ENCODE measurements around the gene MRI1.

MRI1 gene

DNA sequence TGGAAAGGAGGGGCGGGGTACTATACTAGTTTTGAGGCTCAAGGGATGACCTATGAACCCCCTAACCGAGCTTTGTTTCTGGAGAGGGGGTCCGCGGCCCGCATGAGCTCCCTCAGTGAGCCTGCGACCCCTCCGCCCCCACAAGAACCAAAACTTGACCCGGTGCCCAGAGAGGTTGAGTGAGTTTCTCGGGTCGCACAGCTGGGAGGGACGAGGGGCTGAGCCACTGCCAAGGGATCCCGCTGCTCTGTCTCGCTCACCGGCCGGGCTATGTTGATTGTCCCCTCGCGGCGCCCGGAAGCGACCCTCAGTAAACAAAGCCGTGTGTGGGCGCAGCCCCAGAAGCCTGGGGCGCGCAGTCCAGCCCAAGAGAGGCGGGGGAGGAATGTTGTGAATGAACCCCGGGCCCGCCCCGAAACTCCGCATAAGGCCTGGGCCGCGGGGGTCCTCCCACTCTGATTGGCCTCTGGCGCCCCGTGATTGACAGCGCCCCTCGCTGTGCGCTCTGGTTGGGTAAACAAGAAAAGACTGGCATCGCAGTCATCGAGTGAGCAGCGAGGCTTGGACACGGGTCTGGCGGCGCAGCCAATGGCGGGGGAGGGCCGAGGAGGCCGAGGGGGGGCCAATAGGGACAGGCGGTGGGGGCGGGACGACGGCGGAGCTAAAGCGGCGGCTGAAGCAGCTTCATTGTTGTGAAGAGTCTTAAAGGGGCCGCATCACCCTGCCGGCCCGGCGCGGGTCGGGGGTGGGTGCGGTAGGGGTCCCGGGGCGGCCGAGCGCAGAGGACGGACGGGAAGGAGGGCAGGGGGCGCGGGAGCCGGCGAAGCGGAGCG lies 30.7 kb downstream of the MRI1 start, which contains the start of gene ZSWIM4:
Gene ZSWIM4, plus strand, starts transcription at position 687 of the 833 bp plus-strand sequence. CDS start 206 bp downstream, outside the sequence.
- DNase-seq (ENCODE audit: low read depth), result peak; percentile 100

DNA sequence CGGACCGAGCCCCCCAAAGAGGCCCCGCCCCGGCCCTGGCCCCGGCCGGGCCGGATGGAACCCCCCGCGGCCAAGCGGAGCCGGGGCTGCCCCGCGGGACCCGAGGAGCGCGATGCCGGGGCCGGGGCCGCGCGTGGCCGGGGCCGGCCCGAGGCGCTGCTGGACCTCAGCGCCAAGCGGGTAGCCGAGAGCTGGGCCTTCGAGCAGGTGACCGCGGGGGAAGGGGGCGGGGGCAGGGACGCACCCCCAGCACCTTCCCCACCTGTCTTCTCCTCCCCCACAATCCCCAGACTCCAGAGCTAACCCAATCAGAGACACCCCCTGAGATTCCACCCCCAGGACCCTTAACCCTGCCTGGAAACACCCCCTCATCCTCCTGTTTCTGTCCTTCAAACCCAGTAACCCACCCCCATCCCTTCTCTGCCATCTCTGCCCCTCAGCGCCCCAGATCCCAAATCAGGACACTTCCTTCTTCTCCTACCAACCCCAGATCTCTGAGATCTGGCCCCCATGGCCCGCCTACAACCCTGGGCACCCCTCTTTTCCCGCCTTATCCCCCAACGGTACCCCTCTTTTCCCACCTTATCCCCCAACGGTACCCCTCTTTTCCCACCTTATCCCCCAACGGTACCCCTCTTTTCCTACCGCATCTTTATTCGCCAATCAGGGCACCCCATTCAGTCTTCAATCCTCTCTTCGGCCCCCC lies 31.4 kb downstream of the MRI1 start:
- peak; percentile 33 for DNase-seq (ENCODE audit: low read depth)

DNA sequence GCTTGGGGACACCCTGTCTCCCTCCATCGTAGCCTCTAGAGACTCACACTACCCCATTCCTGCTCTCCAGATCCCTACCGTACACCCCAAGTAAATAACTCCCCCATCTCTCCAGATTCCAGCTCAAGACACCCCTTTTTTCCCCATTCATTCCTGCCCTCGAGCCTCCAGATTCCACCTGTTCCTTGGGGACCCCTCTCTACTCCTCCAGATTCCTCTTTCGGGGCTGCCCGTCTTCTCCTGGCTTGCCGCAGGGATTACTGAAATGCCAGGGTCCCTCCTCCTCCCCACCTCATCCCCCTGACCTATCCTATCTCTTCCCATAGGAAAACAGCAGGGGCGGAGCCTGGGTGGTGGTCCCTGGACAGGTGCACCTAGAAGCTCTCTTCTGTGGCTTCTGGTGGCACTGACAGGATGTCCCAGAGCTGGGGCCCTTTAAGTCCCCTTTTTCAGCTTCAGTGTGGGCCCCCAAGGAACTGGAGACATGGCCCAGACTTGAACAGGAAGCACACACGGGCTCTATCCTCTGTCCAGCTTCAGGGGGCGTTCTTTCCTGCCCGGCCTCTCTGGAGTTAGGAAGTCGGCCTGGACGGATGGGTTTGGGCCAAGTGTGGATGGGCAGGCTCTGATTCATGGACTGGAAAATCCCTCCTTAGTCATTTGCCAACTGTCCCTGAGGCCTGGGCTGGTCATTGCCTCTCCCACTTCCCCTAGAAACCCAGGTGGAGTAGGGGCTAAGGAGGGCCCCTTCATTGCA lies 32.2 kb downstream of the MRI1 start:
- DNase-seq (ENCODE audit: low read depth), result peak; percentile 98

DNA sequence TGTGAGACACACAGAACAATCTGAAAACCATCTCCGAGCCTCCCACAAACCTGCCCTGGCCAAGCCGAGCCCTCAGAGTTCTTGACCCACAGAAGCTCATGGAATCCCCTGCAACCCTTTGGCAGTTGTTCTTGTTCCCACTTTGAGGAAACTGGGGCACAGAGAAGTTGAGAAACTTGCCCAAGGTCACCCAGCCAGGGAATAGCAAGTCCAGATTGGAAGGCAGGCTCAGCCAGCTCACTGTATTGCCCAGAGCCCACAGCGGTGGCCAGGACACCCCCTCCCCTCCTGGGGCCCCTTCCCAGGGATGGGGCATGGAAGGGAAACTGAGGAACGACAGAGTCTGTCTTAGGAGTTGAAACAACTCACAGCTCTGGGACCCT lies 32.7 kb downstream of the MRI1 start:
- DNase-seq (ENCODE audit: low read depth), result no peak

DNA sequence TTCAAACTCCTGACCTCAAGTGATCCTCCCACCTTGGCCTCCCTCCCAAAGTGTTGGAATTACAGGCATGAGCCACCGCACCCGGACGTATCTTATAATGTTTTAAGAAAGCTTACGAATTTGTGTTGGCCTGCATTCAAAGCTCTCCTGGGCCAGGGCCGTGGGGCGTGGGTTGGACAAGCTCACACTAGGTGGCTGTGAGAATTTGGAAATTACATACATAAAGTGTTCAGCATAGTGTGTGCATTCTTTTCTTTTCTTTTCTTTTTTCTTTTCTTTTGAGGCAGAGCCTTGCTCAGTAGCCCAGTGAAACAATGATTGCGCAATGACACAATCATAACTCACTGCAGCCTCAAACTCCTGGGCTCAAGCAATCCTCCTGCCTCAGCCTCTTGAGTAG lies 33.5 kb downstream of the MRI1 start:
- peak; percentile 85 for DNase-seq (ENCODE audit: low read depth)

DNA sequence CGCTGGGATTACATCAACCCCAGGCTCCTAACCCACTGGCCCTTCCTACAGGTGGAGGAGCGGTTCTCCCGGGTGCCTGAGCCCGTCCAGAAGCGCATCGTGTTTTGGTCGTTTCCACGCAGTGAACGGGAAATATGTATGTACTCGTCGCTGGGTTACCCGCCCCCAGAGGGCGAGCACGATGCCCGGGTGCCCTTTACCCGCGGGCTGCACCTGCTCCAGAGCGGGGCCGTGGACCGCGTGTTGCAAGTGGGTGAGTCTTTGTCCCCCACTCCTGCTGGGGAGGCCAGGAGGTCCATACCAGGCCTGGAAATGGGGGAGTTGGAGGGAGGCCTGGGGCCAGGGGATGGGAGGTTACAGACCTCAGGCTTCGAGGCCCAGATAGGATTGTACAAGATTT lies 35.3 kb downstream of the MRI1 start:
- DNase-seq (ENCODE audit: low read depth), result no peak

DNA sequence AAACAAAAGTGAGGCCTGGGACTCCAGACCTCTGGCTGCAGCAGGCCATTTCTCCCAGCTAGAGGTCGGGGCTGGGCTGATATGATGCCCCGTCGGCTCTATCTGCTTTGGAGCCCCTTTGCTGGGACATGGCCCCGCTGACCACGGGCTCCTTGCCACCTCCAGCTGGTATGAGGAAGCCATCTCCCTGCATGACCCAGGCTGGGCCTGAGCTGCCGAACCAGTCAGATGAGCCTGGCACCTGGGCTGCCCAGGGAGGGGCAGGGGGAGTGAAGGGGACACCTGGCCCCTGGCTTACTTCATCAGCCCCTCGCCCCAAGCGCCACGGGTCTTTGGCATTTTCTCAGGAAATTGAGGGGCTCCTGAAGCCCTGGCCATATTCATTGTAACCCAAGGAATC lies 38.7 kb downstream of the MRI1 start:
- no peak for DNase-seq (ENCODE audit: low read depth)

DNA sequence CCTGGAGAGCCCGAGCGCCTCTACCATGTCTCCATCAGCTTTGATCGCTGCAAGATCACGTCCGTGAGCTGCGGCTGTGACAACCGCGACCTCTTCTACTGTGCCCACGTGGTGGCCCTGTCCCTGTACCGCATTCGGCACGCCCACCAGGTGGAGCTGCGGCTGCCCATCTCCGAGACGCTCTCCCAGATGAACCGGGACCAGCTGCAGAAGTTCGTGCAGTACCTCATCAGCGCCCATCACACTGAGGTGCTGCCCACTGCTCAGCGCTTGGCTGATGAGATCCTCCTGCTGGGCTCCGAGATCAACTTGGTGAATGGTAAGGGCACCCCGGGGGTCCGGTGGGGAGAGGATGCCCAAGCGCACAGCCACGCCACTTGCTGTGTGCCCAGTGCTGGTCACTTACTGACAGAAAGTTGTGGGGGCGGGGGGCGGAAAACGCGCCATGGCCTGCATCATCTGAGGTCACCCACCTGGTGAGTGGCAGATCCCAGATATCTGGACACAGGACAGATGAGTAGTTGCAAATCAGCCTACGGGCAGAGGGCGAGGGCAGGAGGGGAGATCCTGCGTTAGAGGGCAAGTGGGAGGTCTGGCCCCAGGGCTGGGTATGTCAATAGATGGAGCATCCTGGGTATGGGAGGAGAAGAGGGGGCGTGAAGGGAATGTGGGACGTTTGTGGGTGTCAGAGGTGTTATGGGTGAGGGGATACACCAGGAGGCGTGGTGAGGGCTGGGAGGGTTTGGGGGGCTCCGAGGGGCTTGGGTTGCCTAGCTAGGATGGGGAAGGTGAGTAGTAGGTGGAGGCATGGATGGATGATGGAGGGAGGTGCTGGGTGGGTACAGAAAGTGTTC lies 40.7 kb downstream of the MRI1 start:
- no peak for DNase-seq (ENCODE audit: low read depth)

DNA sequence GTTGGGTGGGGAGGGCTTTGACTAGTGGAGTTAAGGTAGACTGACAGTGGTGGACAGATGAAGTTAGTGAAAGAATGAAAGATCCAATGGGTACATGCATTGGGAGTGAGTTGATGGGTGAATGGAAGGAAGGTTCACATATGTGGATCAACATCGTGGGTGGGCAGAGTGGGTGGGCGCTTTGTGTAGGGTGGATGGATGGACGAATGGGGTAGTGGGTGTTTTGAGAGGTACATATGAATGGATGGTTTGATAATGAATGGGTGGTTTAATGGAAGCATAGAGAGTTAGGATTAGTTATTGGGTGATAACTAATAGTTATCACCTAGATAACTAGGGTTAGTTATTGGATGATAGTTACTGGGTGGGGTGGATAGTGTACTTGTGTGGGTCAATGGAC lies 42.4 kb downstream of the MRI1 start:
- DNase-seq (ENCODE audit: low read depth), result no peak

DNA sequence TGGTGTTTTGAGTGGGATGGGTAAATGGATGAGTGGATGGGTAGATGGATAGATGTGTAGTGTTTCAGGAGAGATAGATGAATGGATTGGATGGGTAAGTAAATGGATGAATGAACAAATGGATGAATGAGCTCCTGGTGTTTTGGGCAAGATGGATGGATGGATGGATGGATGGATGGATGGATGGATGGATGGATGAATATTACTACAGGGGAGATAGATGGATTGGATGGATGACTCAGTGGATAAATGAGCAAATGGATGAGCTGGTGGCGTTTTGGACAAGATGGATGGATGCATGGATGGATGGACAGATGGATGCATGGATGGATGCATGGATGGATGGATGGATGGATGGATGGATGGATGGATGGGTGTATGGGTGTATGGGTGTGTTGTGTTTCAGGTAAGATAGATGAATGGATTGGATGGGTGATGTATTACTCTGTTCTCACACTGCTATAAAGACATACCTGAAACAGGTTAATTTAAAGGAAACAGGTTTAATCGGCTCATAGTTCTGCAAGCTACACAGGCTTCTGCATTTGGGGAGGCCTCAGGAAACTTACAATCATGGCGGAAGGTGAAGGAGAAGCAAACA lies 43.2 kb downstream of the MRI1 start:
- DNase-seq (ENCODE audit: low read depth), result no peak

DNA sequence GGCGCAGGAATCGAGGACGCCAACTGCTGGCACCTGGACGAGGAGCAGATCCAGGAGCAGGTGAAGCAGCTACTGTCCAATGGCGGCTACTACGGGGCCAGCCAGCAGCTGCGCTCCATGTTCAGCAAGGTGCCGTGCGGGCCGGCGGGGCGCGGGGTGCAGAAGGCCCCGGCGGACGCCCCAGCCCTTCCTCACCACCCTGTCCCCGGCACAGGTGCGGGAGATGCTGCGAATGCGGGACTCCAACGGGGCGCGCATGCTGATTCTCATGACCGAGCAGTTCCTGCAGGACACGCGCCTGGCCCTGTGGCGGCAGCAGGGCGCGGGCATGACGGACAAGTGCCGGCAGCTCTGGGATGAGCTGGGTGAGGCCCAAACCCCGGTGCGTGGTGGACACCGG lies 44.5 kb downstream of the MRI1 start:
- no peak for DNase-seq (ENCODE audit: low read depth)

DNA sequence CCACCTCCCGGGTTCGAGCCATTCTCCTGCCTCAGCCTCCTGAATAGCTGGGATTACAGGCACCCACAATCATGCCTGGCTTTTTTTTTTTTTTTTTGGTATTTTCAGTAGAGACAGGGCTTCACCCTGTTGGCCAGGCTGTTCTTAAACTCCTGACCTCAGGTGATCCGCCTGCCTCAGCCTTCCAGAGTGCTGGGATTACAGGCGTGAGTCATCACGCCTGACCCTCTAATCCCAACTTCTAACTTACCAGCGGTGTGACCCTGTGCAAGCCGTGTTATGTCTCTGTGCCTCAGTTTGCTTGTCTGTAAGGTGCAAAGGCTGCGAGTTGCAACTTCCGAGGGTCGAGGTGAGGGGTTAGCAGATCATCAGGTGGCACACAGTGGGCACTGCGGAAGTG lies 48.2 kb downstream of the MRI1 start:
- DNase-seq (ENCODE audit: low read depth), result no peak

DNA sequence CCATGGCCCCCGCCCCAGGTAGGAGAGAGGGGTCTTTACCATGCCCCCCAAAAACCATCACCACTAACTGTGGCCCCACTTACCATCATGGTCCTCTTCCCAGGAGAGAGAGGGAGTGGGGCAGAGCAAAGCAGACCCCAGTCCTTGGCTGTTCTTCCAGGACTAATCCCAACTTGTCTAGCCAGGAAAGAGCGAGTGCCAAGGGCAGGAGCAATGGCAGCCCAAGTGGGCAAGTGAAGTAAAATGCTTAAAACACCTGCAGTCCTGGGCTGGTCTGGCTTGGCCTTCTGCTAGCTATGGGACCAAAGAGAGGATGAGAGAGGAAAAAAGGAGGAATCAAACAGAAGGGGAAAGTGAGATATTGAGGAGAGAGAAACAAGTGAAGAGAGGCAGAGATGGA lies 48.8 kb downstream of the MRI1 start:
- DNase-seq (ENCODE audit: low read depth), result no peak

DNA sequence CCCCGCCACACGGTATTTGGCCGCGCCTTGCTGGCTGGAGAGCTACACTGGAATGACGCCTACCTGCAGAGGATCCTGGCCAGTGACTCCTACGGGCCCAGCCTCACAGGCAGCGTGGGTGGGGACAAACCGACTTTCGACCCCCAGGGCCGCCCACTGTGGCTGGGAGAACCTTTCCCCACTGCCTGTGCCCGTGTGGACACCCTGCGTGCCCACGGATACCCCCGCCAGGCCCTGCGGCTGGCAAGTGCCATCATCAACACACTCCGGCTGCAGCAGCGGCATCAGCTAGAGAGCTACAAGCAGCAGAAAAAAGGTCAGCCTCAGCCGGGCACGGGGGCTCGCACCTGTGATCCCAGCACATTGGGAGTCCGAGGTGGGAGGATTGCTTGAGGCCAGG lies 50.2 kb downstream of the MRI1 start:
- no peak for DNase-seq (ENCODE audit: low read depth)

DNA sequence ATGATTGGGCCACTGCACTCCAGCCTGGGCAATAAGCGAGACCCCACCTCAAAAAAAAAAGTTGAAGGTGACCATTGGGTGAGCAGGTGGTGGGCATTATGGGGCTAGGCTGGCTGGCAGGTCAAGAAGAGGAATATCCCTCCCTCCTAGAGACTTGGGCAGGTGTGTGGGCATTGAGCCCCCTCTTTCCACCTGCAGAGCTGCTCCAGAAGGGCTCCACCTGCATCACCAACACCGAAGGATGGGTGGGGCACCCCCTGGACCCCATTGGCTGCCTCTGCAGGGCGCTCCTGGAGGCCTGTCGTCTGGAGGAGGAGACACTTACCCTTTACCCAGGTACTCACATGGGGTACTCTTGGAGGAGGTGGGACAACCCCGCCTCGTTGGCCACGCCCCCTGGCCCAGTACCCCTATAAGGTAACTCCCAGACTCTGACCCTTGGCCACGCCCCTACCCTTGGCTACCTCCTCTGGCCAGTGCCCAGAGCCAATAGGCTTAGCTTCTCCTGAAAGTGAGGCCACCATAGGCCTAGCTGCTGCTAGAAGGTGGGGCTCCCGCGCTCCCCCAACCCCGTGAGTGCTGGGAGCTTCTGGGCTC lies 52.8 kb downstream of the MRI1 start:
- peak; percentile 22 for DNase-seq (ENCODE audit: low read depth)

DNA sequence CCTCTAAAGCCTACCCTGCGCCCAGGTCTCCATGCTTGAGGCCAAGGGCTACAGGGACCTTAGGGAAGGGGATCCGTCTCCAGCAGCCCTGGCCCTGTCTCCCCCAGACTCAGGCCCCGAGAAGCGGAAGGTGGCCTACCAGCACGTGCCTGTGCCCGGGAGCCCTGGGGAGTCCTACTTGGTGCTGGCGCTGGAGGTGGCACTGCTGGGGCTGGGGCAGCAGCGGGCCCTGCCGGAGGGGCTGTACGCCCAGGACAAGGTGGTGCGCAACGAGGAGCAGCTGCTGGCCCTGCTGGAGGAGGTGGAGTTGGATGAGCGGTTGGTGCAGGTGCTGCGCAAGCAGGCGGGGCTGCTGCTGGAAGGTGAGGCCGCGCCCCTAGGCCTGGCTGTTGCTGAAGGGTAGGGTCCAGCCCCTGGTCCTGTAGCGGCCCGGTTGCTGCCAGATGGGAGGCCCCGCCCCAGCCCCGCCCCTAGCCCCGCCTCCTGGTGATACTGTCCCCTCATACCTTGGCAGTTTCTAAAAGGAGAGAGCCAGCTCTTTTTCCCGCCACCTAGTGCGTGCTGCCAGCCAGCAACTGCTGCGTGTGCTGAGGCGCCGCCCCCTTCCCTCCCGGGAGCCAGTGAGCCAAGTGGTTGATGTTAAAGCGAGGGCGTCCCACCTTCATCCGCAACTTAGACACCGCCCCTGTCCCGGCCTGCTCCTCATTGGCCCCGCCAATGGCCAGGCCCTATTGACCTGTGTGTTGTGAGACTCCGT lies 53.5 kb downstream of the MRI1 start:
- DNase-seq (ENCODE audit: low read depth), result peak; percentile 16

DNA sequence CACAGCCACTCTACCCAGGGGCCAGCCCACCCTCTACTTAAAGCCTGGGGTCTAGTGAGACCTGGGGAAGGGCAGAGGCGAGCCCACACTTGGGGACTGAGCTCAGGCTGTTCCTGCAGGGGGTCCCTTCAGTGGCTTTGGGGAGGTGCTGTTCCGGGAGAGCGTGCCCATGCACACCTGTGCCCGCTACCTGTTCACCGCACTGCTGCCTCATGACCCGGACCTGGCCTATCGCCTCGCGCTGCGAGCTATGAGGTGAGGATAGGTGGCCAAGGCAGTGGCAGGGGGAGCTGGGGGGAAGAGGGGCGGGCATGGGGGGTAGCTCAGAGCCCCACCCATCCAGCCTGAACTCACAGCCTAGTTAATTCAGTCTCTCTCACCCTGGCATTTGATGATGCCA lies 54.9 kb downstream of the MRI1 start:
- DNase-seq (ENCODE audit: low read depth), result no peak

DNA sequence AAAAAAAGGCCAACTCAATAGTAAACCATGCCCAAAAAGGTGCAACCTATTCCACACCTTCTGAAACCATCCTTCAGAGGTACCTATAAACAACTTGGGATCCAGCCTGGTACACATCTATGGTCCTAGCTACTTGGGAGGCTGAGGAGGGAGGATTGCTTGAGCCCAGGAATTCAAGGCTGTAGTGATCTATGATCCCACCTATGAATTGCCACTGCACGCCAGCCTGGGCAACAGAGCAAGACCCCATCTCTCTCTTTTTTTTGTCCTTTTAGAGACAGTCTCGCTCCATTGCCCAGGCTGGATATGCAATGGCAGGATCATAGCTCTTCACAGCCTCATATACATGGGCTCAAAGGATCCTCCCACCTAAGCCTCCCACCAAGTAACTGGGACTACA lies 57.0 kb downstream of the MRI1 start:
- no peak for DNase-seq (ENCODE audit: low read depth)

DNA sequence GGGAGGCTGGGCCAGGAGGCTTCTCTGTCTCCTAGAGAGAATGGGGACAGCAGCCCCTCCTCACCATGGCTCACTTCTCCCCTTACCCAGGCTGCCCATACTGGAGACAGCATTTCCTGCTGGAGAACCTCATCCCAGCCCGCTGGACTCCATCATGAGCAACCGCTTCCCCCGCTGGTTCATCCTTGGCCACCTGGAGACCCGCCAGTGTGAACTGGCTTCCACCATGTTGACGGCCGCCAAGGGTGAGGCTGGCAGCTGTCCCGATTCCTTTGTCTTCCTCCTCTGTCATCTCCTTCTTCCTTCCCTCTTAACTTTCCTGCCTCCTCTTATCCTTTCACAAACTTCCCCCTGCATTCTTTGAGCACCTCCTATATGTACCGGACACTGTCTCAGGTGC lies 58.9 kb downstream of the MRI1 start:
- no peak for DNase-seq (ENCODE audit: low read depth)
